Colonic mucosa (tissue), 4 donors: ENCODE data around the gene ATG4C. TPM values are rescaled to one million over a fixed set of nuclear protein-coding genes. Genes with fewer than 3 reads are reported as not detected.

Source experiments
- DNase-seq: peaks from one replicate; pipeline ENCODE4 v3.0.0-alpha.2; 2020
- H3K27ac ChIP-seq: fragments of 200-600 bp; one replicate; pipeline ENCODE4 v1.8.0; 2021
- H3K27me3 ChIP-seq: fragments of 200-600 bp; one replicate; pipeline ENCODE4 v1.8.0; 2021
- H3K36me3 ChIP-seq: fragments of 200-600 bp; one replicate; pipeline ENCODE4 v1.8.0; 2021
- H3K4me1 ChIP-seq: fragments of 200-600 bp; one replicate; pipeline ENCODE4 v1.8.0; 2021; ENCODE audit warnings: mild to moderate bottlenecking
- H3K4me3 ChIP-seq: fragments of 200-600 bp; one replicate; pipeline ENCODE4 v1.8.0; 2021
- H3K9ac ChIP-seq, 2 donors: one replicate each; pipeline ENCODE4 v1.7.0; 2013; ENCODE audit warnings: control low read depth in 2 of 2, low read depth in 2 of 2, low read length in 2 of 2
- H3K9me3 ChIP-seq: fragments of 200-600 bp; one replicate; pipeline ENCODE4 v1.8.0; 2021
- intact Hi-C: fragments of 100-400 bp; cut with DNase I; formaldehyde crosslinking; loops from one replicate; pipeline ENCODE4 v1.14.1; 2022
- total RNA-seq, 2 donors: library from RNA; stranded (reverse); fragmentation: NEBNext Ultra II Directional in 1 of 2; extraction: Animal tissue kit (Norgen Biotek cat#: 25700) in 1 of 2; gene quantifications; one replicate each; pipeline ENCODE4 v1.2.1, GENCODE V29; 2021
- TF ChIP-seq, protein P1 (sequence below): fragments of 200-600 bp; IDR thresholded peaks from one replicate; pipeline ENCODE4 v1.8.0; 2022; ENCODE audit warnings: antibody characterized with exemption, mild to moderate bottlenecking
- donor health status: healthy.
- donor health status: DM: no; HTN: no; CAD: no.
- donor health status: DM: no; HTN: no; CAD: no.

The ATG4C gene
- total RNA-seq, 2 donors from 2014 or later: 9.5 to 12.4 TPM

- H3K4me1 ChIP-seq: no peaks in the 10 kb centered on the region
- no peaks in the 10 kb centered on the region for H3K36me3 ChIP-seq
- no peak overlapping the region for H3K9ac ChIP-seq
- H3K9me3 ChIP-seq: no peaks in the 10 kb centered on the region
- intact Hi-C loops: no loop called here
- H3K4me3 ChIP-seq: no peak overlapping the region
- TF ChIP-seq, protein P1, sequence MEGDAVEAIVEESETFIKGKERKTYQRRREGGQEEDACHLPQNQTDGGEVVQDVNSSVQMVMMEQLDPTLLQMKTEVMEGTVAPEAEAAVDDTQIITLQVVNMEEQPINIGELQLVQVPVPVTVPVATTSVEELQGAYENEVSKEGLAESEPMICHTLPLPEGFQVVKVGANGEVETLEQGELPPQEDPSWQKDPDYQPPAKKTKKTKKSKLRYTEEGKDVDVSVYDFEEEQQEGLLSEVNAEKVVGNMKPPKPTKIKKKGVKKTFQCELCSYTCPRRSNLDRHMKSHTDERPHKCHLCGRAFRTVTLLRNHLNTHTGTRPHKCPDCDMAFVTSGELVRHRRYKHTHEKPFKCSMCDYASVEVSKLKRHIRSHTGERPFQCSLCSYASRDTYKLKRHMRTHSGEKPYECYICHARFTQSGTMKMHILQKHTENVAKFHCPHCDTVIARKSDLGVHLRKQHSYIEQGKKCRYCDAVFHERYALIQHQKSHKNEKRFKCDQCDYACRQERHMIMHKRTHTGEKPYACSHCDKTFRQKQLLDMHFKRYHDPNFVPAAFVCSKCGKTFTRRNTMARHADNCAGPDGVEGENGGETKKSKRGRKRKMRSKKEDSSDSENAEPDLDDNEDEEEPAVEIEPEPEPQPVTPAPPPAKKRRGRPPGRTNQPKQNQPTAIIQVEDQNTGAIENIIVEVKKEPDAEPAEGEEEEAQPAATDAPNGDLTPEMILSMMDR: no peak
- H3K27me3 ChIP-seq: no peaks in the 10 kb centered on the region
- no peak overlapping the region for H3K27ac ChIP-seq
- DNase-seq: no peak
These were observed 65.1 kb downstream of the ATG4C start for GRCh38 chr1:62849031-62849430.

DNA sequence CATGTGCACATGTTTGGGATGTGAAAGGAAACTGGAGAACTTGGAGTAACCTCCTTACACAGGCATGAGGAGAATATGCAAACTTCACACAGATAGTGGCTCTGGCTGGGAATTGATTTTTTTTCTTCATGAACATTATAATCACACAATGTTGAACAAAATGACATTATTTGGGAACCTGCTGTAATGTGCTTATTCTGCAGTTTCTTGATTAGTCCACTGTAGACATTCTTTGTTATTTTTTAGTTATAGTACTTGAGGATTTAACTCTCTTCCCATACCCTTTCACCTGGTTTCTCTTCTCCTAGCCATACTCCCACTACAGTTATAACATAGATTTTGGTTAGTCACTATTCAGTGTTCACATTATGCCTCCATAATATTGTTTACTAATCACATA lies 68.3 kb downstream of the ATG4C start:
- DNase-seq: no peak
- Histone ChIP-seq H3K4me1 (no peaks in the 10 kb centered on the region), H3K9me3 (no peaks in the 10 kb centered on the region), H3K27ac (no peak overlapping the region), H3K9ac (no peak overlapping the region), H3K27me3 (no peaks in the 10 kb centered on the region), H3K36me3 (no peaks in the 10 kb centered on the region), H3K4me3 (no peak overlapping the region)
- intact Hi-C loops: no loop called here
- TF ChIP-seq, protein P1: no peak

DNA sequence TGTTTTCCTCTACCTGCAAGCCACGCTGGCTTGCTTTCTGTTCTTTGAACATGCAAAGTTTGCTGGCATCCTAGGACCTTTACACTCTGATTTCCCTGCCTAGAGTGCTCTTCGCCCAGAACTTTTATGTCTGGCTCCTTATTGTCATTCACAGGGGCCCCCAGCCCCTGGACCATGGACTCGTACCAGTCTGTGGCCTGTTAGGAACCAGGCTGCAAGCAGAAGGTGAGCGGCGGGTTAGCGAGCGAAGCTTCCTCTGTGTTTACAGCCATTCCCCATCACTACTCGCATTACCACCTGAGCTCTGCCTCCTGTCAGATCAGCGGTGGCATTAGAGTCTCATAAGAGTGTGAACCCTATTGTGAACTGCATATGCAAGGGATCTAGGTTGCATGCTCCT lies 73.0 kb downstream of the ATG4C start:
- Histone ChIP-seq H3K27ac (no peak overlapping the region), H3K36me3 (no peaks in the 10 kb centered on the region), H3K4me3 (no peak overlapping the region), H3K9me3 (no peaks in the 10 kb centered on the region), H3K9ac (no peak overlapping the region), H3K4me1 (no peaks in the 10 kb centered on the region), H3K27me3 (no peaks in the 10 kb centered on the region)
- intact Hi-C loops: no loop called here
- TF ChIP-seq, protein P1: no peak
- DNase-seq: no peak

DNA sequence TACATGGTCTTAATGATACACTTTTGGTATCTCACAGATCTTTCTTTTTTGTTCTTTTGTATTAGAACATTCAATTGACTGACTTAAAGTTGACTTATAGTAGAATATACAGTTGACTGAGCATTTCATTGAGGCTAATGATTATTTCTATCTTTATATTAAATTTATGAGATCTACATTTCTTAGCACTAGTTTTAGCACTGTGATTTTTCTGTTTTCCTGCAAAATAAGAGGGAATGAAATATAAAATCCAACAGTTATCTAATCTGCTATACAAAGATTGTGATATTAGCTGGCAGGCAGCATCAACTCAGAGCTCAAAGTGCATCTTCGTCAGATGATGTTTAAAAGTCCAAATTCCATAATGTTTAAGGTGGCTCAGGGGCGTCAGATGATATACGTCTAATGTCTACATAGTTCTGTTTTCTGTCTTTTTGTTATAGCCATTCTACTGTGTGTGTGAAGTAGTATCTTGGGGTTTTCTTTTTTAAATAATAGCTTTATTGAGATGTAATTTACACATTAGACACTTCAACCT lies 85.4 kb downstream of the ATG4C start:
- TF ChIP-seq, protein P1: no peak
- intact Hi-C loops: no loop called here
- DNase-seq: no peak
- Histone ChIP-seq H3K4me3 (no peak overlapping the region), H3K9me3 (no peaks in the 10 kb centered on the region), H3K36me3 (no peaks in the 10 kb centered on the region), H3K27me3 (no peaks in the 10 kb centered on the region), H3K4me1 (no peaks in the 10 kb centered on the region), H3K27ac (no peak overlapping the region), H3K9ac (no peak overlapping the region)

GRCh38 chr1:62870148-62870547 lies 86.2 kb downstream of the ATG4C start:
- Histone ChIP-seq H3K4me3 (no peak overlapping the region), H3K4me1 (no peaks in the 10 kb centered on the region), H3K9me3 (no peaks in the 10 kb centered on the region), H3K27ac (no peak overlapping the region), H3K9ac (no peak overlapping the region), H3K36me3 (no peaks in the 10 kb centered on the region), H3K27me3 (no peaks in the 10 kb centered on the region)
- TF ChIP-seq, protein P1: no peak
- DNase-seq: no peak
- intact Hi-C loops: no loop called here
